ENCODE results near the gene PIGL.
"Not testable (repeated sequence)": the region's sequence is repeated elsewhere in the genome, so short reads cannot be mapped to it uniquely, and the experiment has no call there.

The PIGL gene

GRCh38 chr17:16216341-16217001, 539 bp upstream of the PIGL start:
- DNase-seq (ENCODE audit: low read depth in 2 of 2) = not testable (repeated sequence)

- no peak for DNase-seq (ENCODE audit: low read depth in 2 of 2)
These were observed 5.4 kb downstream of the PIGL start for GRCh38 chr17:16222406-16222805.

GRCh38 chr17:16229912-16230561, 13.0 kb downstream of the PIGL start:
- DNase-seq (ENCODE audit: low read depth in 2 of 2) = not testable (repeated sequence)

GRCh38 chr17:16232391-16232790, 15.4 kb downstream of the PIGL start:
- no peak for DNase-seq (ENCODE audit: low read depth in 2 of 2)

- DNase-seq (ENCODE audit: low read depth in 2 of 2) = no peak
These were observed 22.9 kb downstream of the PIGL start for GRCh38 chr17:16239931-16240330.

- DNase-seq (ENCODE audit: low read depth in 2 of 2) = no peak
These were observed 24.9 kb downstream of the PIGL start for GRCh38 chr17:16241906-16242399.

GRCh38 chr17:16243385-16243784, 26.4 kb downstream of the PIGL start:
- no peak for DNase-seq (ENCODE audit: low read depth in 2 of 2)

GRCh38 chr17:16243801-16244567, 27.0 kb downstream of the PIGL start:
- DNase-seq (ENCODE audit: low read depth in 2 of 2) = no peak

GRCh38 chr17:16247586-16247984, 30.6 kb downstream of the PIGL start:
- no peak for DNase-seq (ENCODE audit: low read depth in 2 of 2)

- no peak for DNase-seq (ENCODE audit: low read depth in 2 of 2)
These were observed 33.6 kb downstream of the PIGL start for GRCh38 chr17:16250635-16251034.

- DNase-seq (ENCODE audit: low read depth in 2 of 2) = no peak
These were observed 34.0 kb downstream of the PIGL start for GRCh38 chr17:16251043-16251442.

- no peak for DNase-seq (ENCODE audit: low read depth in 2 of 2)
These were observed 34.5 kb downstream of the PIGL start for GRCh38 chr17:16251556-16251955.

- DNase-seq (ENCODE audit: low read depth in 2 of 2) = no peak
These were observed 37.9 kb downstream of the PIGL start for GRCh38 chr17:16254773-16255400.

GRCh38 chr17:16255481-16255921, 38.5 kb downstream of the PIGL start:
- DNase-seq (ENCODE audit: low read depth in 2 of 2) = no peak

GRCh38 chr17:16258901-16259300, 41.9 kb downstream of the PIGL start:
- DNase-seq (ENCODE audit: low read depth in 2 of 2) = no peak

- DNase-seq (ENCODE audit: low read depth in 2 of 2) = no peak
These were observed 42.9 kb downstream of the PIGL start for GRCh38 chr17:16259926-16260325.

- no peak for DNase-seq (ENCODE audit: low read depth in 2 of 2)
These were observed 44.0 kb downstream of the PIGL start for GRCh38 chr17:16261049-16261448.

GRCh38 chr17:16262201-16262600, 45.2 kb downstream of the PIGL start:
- DNase-seq (ENCODE audit: low read depth in 2 of 2) = no peak

- no peak for DNase-seq (ENCODE audit: low read depth in 2 of 2)
These were observed 50.2 kb downstream of the PIGL start for GRCh38 chr17:16267174-16267573.

GRCh38 chr17:16269658-16270057, 52.6 kb downstream of the PIGL start:
- DNase-seq (ENCODE audit: low read depth in 2 of 2) = no peak

GRCh38 chr17:16272111-16272840, 55.3 kb downstream of the PIGL start:
- no peak for DNase-seq (ENCODE audit: low read depth in 2 of 2)
